ENCODE measurements around the gene HOXD9.

The HOXD9 gene

GRCh38 chr2:176124110-176124946, 1.8 kb downstream of the HOXD9 start:
- no peak for DNase-seq (ENCODE audit: low read depth, low spot score)

- no peak for DNase-seq (ENCODE audit: low read depth, low spot score)
These were observed 2.6 kb downstream of the HOXD9 start for GRCh38 chr2:176124947-176125771.

GRCh38 chr2:176125772-176126054, 3.2 kb downstream of the HOXD9 start:
- no peak for DNase-seq (ENCODE audit: low read depth, low spot score)

- DNase-seq (ENCODE audit: low read depth, low spot score) = no peak
These were observed 4.6 kb downstream of the HOXD9 start for GRCh38 chr2:176126929-176127773.

- no peak for DNase-seq (ENCODE audit: low read depth, low spot score)
These were observed 5.2 kb downstream of the HOXD9 start for GRCh38 chr2:176127774-176128072.

- DNase-seq (ENCODE audit: low read depth, low spot score) = no peak
These were observed 5.9 kb downstream of the HOXD9 start for GRCh38 chr2:176128172-176128981.

GRCh38 chr2:176128982-176129796, 6.7 kb downstream of the HOXD9 start, which contains the start of gene HOXD8:
HOXD8 (plus strand) TSS chr2:176129705; CDS start chr2:176130367, 662 bp downstream.
- DNase-seq (ENCODE audit: low read depth, low spot score) = no peak

- DNase-seq (ENCODE audit: low read depth, low spot score) = no peak
These were observed 7.3 kb downstream of the HOXD9 start for GRCh38 chr2:176129813-176130146.

GRCh38 chr2:176130147-176130956, 7.8 kb downstream of the HOXD9 start:
- DNase-seq (ENCODE audit: low read depth, low spot score) = no peak

GRCh38 chr2:176130957-176131847, 8.7 kb downstream of the HOXD9 start:
- DNase-seq (ENCODE audit: low read depth, low spot score) = no peak

GRCh38 chr2:176131848-176132158, 9.3 kb downstream of the HOXD9 start:
- DNase-seq (ENCODE audit: low read depth, low spot score) = no peak

GRCh38 chr2:176132205-176133171, 10.0 kb downstream of the HOXD9 start:
- DNase-seq (ENCODE audit: low read depth, low spot score) = no peak

GRCh38 chr2:176133389-176133788, 10.9 kb downstream of the HOXD9 start:
- no peak for DNase-seq (ENCODE audit: low read depth, low spot score)

- DNase-seq (ENCODE audit: low read depth, low spot score) = no peak
These were observed 11.5 kb downstream of the HOXD9 start for GRCh38 chr2:176134035-176134434.

GRCh38 chr2:176135035-176135440, 12.5 kb downstream of the HOXD9 start:
- no peak for DNase-seq (ENCODE audit: low read depth, low spot score)

GRCh38 chr2:176136374-176137251, 14.1 kb downstream of the HOXD9 start:
- no peak for DNase-seq (ENCODE audit: low read depth, low spot score)

GRCh38 chr2:176137252-176137580, 14.7 kb downstream of the HOXD9 start:
- DNase-seq (ENCODE audit: low read depth, low spot score) = no peak

Measured in iPS DF 19.7 (cell line).